DMS53 treated with DMSO at 0.1 percent for 48 hours (cell line): ENCODE results near the gene SH3BP4.

Experiments used
- DNase-seq: peaks from one replicate; lab custom pipeline; 2025; ENCODE audit not compliant: unreplicated experiment; lab: John Stamatoyannopoulos, UW

Gene SH3BP4

GRCh38 chr2:234964631-234965461, 13.0 kb downstream of the SH3BP4 start:
- no peak for DNase-seq

- no peak for DNase-seq
These were observed 14.5 kb downstream of the SH3BP4 start for GRCh38 chr2:234966340-234966739.

GRCh38 chr2:234967201-234967869, 15.5 kb downstream of the SH3BP4 start:
- DNase-seq = no peak

- no peak for DNase-seq
These were observed 16.0 kb downstream of the SH3BP4 start for GRCh38 chr2:234967870-234968208.

GRCh38 chr2:234968631-234969305, 17.0 kb downstream of the SH3BP4 start:
- DNase-seq = no peak

GRCh38 chr2:234969306-234970098, 17.7 kb downstream of the SH3BP4 start:
- no peak for DNase-seq

- DNase-seq = no peak
These were observed 18.3 kb downstream of the SH3BP4 start for GRCh38 chr2:234970099-234970440.

- DNase-seq = no peak
These were observed 18.7 kb downstream of the SH3BP4 start for GRCh38 chr2:234970477-234970882.

- DNase-seq = no peak
These were observed 19.7 kb downstream of the SH3BP4 start for GRCh38 chr2:234971496-234971895.

GRCh38 chr2:234973008-234973407, 21.2 kb downstream of the SH3BP4 start:
- DNase-seq = no peak

- DNase-seq = no peak
These were observed 22.9 kb downstream of the SH3BP4 start for GRCh38 chr2:234974501-234975385.

- no peak for DNase-seq
These were observed 23.8 kb downstream of the SH3BP4 start for GRCh38 chr2:234975611-234976010.

GRCh38 chr2:234976479-234977227, 24.8 kb downstream of the SH3BP4 start:
- no peak for DNase-seq

- DNase-seq = no peak
These were observed 25.4 kb downstream of the SH3BP4 start for GRCh38 chr2:234977228-234977679.

GRCh38 chr2:234978466-234979203, 26.8 kb downstream of the SH3BP4 start:
- no peak for DNase-seq

GRCh38 chr2:234979204-234980167, 27.7 kb downstream of the SH3BP4 start:
- DNase-seq = no peak

- no peak for DNase-seq
These were observed 28.8 kb downstream of the SH3BP4 start for GRCh38 chr2:234980451-234981187.
